GM23338 (cell line): Measurements from ENCODE around the gene RAMACL. TPM values are rescaled to one million over a fixed set of nuclear protein-coding genes. Genes with fewer than 3 reads are reported as not detected.

Experiments
- ATAC-seq: fragments of 200-7000 bp; cut with Tn5 transposase; 3 replicates; pipeline ENCODE4 v1.9.1; 2020
- DNase-seq: peaks from one replicate; pipeline ENCODE4 v3.0.0-alpha.2; 2015; ENCODE audit warnings: low spot score
- H2AFZ ChIP-seq: fragments of 200-600 bp; sonication (generic); 2 replicates; pipeline ENCODE4 v1.8.0; 2016; ENCODE audit warnings: antibody characterized with exemption, mild to moderate bottlenecking, moderate library complexity
- H3F3A ChIP-seq: fragments of 200-600 bp; sonication (generic); replicated peaks from 2 replicates; pipeline ENCODE4 v1.8.0; 2017; ENCODE audit warnings: antibody characterized with exemption, mixed run types, low read depth
- H3K27ac ChIP-seq: fragments of 200-600 bp; sonication (generic); 2 replicates; pipeline ENCODE4 v1.6.1; 2016; ENCODE audit warnings: low read depth
- H3K27me3 ChIP-seq: fragments of 200-600 bp; sonication (generic); 2 replicates; pipeline ENCODE4 v1.8.0; 2016; ENCODE audit warnings: mild to moderate bottlenecking, mixed run types, moderate library complexity; ENCODE audit not compliant: insufficient read depth
- H3K36me3 ChIP-seq: fragments of 200-600 bp; sonication (generic); 2 replicates; pipeline ENCODE4 v1.8.0; 2016; ENCODE audit warnings: mild to moderate bottlenecking; ENCODE audit not compliant: insufficient read depth
- H3K4me1 ChIP-seq: fragments of 200-600 bp; sonication (generic); 2 replicates; pipeline ENCODE4 v1.8.0; 2016; ENCODE audit warnings: mild to moderate bottlenecking, moderate library complexity; ENCODE audit not compliant: insufficient read depth
- H3K4me2 ChIP-seq: fragments of 200-600 bp; sonication (generic); 2 replicates; pipeline ENCODE4 v1.7.1; 2017; ENCODE audit warnings: mixed run types
- H3K4me3 ChIP-seq: fragments of 200-600 bp; sonication (generic); 2 replicates; pipeline ENCODE4 v1.6.1; 2016; ENCODE audit warnings: mixed run types
- H3K79me2 ChIP-seq: fragments of 200-600 bp; sonication (generic); replicated peaks from 2 replicates; pipeline ENCODE4 v1.8.0; 2017; ENCODE audit warnings: mild to moderate bottlenecking; ENCODE audit not compliant: insufficient read depth
- H3K9me2 ChIP-seq: fragments of 200-600 bp; sonication (generic); 2 replicates; pipeline ENCODE4 v1.8.0; 2017; ENCODE audit not compliant: insufficient read depth
- H4K20me1 ChIP-seq: fragments of 200-600 bp; sonication (generic); replicated peaks from 2 replicates; pipeline ENCODE4 v1.8.0; 2017; ENCODE audit warnings: mild to moderate bottlenecking; ENCODE audit not compliant: insufficient read depth
- H3K27ac Mint-ChIP-seq: 2 replicates; pipeline ENCODE4 v1.8.0; 2020; ENCODE audit warnings: inconsistent platforms, mild to moderate bottlenecking, moderate library complexity, mixed read lengths
- H3K27me3 Mint-ChIP-seq: 3 replicates; pipeline ENCODE4 v1.8.0; 2022; ENCODE audit warnings: low read depth, mild to moderate bottlenecking, moderate library complexity, mixed read lengths, inconsistent platforms; ENCODE audit not compliant: insufficient read depth, poor library complexity
- H3K36me3 Mint-ChIP-seq: 3 replicates; pipeline ENCODE4 v1.8.0; 2021; ENCODE audit warnings: low read depth, mild to moderate bottlenecking, inconsistent platforms, moderate library complexity, mixed read lengths
- H3K4me1 Mint-ChIP-seq: 3 replicates; pipeline ENCODE4 v1.8.0; 2020; ENCODE audit warnings: mild to moderate bottlenecking, inconsistent platforms, mixed read lengths
- H3K4me3 Mint-ChIP-seq: 3 replicates; pipeline ENCODE4 v1.8.0; 2021; ENCODE audit warnings: moderate library complexity, mild to moderate bottlenecking, inconsistent platforms, mixed read lengths
- H3K9me3 Mint-ChIP-seq: 3 replicates; pipeline ENCODE4 v1.8.0; 2020; ENCODE audit warnings: moderate library complexity, mild to moderate bottlenecking, inconsistent platforms, mixed read lengths
- ETS1 ChIP-seq: IDR thresholded peaks from 2 replicates; pipeline ENCODE4 v1.6.1; 2016; ENCODE audit warnings: antibody characterized with exemption
- EZH2phosphoT487 ChIP-seq: fragments of 200-600 bp; sonication (generic); IDR thresholded peaks from one replicate; pipeline ENCODE4 v1.8.1; 2018; ENCODE audit warnings: antibody characterized with exemption; ENCODE audit not compliant: unreplicated experiment
- JUNB ChIP-seq: IDR thresholded peaks from one replicate; pipeline ENCODE4 v1.6.1; 2016; ENCODE audit warnings: antibody characterized with exemption; ENCODE audit not compliant: unreplicated experiment
- POLR2AphosphoS5 ChIP-seq: IDR thresholded peaks from 2 replicates; pipeline ENCODE4 v1.6.1; 2016; ENCODE audit warnings: antibody characterized with exemption, low read depth
- ZNF462 ChIP-seq: fragments of 250-450 bp; sonication (Bioruptor Pico); IDR thresholded peaks from 2 replicates; pipeline ENCODE4 v1.5.0; 2020; ENCODE audit warnings: mild to moderate bottlenecking, moderate library complexity
- polyA plus RNA-seq: library from polyadenylated mRNA; unstranded; fragments of >200 nt; fragmentation: Nextera tagmentation; extraction: Ambion mirVana; gene quantifications from 2 replicates; pipeline ENCODE4 v1.2.1, GENCODE V29; 2016
- total RNA-seq: library from RNA; depleted of rRNA; stranded (reverse); fragments of >200 nt; shearing (Covaris generic); gene quantifications from 2 replicates; pipeline ENCODE4 v1.2.3, GENCODE V29; 2014

The RAMACL gene
- total and polyA plus RNA-seq, 2 experiments from 2014 or later = 0.61 to 4.0 TPM

GRCh38 chr6:166616261-166617238 lies 30.1 kb upstream of the RAMACL start (continued):
- TF ChIP-seq ZNF462 (CRISPR knock-in tag) (no peak), ETS1 (no peak), EZH2phosphoT487 (no peak)

- H3K4me2 ChIP-seq = no peak overlapping the region
- Mint-ChIP-seq H3K9me3 (no peaks in the 10 kb centered on the region), H3K27ac (peak overlapping the region; percentile 38; the same call in 1 of the 2 replicates), H3K4me3 (no peak overlapping the region; the same call in 2 of the 3 replicates), H3K36me3 (peaks cover 16% of the 10 kb centered on the region), H3K4me1 (peaks cover 62% of the 10 kb centered on the region), H3K27me3 (peaks cover 8% of the 10 kb centered on the region)
- no peaks in the 10 kb centered on the region for H3K36me3 ChIP-seq
- ATAC-seq (no peak), DNase-seq (no peak)
- H3K4me3 ChIP-seq = no peak overlapping the region
- H3K4me1 ChIP-seq = peaks cover 26% of the 10 kb centered on the region
- H2AFZ ChIP-seq = no peak overlapping the region
- peaks cover 10% of the 10 kb centered on the region for H4K20me1 ChIP-seq
- no peaks in the 10 kb centered on the region for H3F3A ChIP-seq
- H3K9me2 ChIP-seq = no peaks in the 10 kb centered on the region
- no peak overlapping the region for H3K27ac ChIP-seq
- peaks cover 93% of the 10 kb centered on the region for H3K79me2 ChIP-seq
- no peaks in the 10 kb centered on the region for H3K27me3 ChIP-seq
- TF ChIP-seq ZNF462 (CRISPR knock-in tag) = no peak
- TF ChIP-seq JUNB = no peak
- no peak for TF ChIP-seq POLR2AphosphoS5
Observed at GRCh38 chr6:166615059-166615770, 28.7 kb upstream of the RAMACL start.
